Body of pancreas (tissue), 4 donors: ENCODE results near the gene TFAP2B.

Source experiments
- POLR2A ChIP-seq, 3 donors: fragments of 450-650 bp; IDR thresholded peaks; one replicate each; pipeline ENCODE4 v1.6.1; 2016; ENCODE audit warnings: antibody characterized with exemption in 3 of 3, mild to moderate bottlenecking in 2 of 3
- TF ChIP-seq, protein P1 (sequence below), 7 experiments: fragments of 450-650 bp in 4 of 7; fragments of 200-600 bp in 3 of 7; sonication (generic) in 3 of 7; IDR thresholded peaks; one replicate each; pipeline ENCODE4 v1.5.1; 2016 to 2019; ENCODE audit warnings: antibody characterized with exemption in 7 of 7

DNA sequence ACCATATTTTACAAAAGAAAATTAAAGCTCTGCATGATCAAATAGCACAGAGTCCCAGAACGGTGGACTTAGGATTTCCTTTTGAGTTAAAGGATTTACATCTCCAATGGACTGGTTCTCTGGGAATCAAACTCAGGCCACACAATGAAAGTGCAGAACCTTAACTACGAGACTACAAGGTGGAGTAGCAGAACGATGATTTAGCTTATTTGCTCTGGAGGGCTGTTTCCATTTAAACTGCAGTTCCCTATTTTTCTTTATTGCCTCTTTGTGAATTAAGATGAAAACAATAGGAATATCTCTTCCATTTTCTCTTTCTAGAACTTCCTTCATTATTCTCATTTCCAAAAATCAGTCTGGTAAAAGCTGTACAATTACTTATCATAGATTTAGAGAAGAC, 65.7 kb downstream of the TFAP2B start:
- TF ChIP-seq, protein P1, sequence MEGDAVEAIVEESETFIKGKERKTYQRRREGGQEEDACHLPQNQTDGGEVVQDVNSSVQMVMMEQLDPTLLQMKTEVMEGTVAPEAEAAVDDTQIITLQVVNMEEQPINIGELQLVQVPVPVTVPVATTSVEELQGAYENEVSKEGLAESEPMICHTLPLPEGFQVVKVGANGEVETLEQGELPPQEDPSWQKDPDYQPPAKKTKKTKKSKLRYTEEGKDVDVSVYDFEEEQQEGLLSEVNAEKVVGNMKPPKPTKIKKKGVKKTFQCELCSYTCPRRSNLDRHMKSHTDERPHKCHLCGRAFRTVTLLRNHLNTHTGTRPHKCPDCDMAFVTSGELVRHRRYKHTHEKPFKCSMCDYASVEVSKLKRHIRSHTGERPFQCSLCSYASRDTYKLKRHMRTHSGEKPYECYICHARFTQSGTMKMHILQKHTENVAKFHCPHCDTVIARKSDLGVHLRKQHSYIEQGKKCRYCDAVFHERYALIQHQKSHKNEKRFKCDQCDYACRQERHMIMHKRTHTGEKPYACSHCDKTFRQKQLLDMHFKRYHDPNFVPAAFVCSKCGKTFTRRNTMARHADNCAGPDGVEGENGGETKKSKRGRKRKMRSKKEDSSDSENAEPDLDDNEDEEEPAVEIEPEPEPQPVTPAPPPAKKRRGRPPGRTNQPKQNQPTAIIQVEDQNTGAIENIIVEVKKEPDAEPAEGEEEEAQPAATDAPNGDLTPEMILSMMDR (IDR thresholded peaks at IDR 0.05) = no peak
- no peak for TF ChIP-seq POLR2A (IDR thresholded peaks at IDR 0.05)
